ENCODE measurements around the gene FSD1L.

DNA sequence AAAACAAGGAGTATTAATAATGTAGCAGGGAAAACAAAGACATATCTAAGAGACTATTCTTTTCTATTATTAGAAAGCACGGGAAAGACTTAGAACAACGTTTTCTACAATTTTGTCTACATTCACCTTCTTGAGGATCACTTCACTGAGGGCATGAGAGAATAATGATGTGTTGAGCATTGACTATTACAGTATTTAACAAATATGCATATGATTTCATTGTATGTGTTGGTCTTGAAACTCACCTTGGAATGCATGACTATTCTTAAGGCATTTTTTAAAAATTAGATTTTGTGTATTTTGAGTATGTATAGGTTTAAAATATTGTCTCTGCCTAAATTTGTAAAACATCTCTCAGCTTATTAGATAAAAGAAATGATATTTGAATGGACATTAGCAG is 1.2 kb downstream of the FSD1L start:
- TF ChIP-seq CTCF (IDR thresholded peaks at IDR 0.05) (no peak), POLR2A (IDR thresholded peaks at IDR 0.05) (no peak)

Data from esophagus squamous epithelium (tissue), 4 donors.